Liver (tissue), 9 donors: ENCODE results near the gene TMEM255A. TPM values are rescaled to one million over a fixed set of nuclear protein-coding genes. Genes with fewer than 3 reads are reported as not detected.
A peak's percentile ranks its signal among the peaks of the same experiment; 100 is the strongest.

Experiments
- DNase-seq: peaks from one replicate; pipeline ENCODE4 v3.0.0-alpha.2; 2017; ENCODE audit warnings: low spot score
- H3K27ac ChIP-seq, 2 donors: one replicate each; pipeline ENCODE4 v1.7.0; 2013; ENCODE audit warnings: inconsistent platforms in 2 of 2, low read length in 2 of 2, control low read depth in 1 of 2, low read depth in 1 of 2, mild to moderate bottlenecking in 1 of 2
- H3K27me3 ChIP-seq, 4 donors: one replicate each; pipeline versions ENCODE4 v1.6.1 to v1.7.0; 2013; ENCODE audit warnings: low read length in 3 of 4, inconsistent platforms in 1 of 4, mild to moderate bottlenecking in 1 of 4, moderate library complexity in 1 of 4; ENCODE audit not compliant: control insufficient read depth in 4 of 4, insufficient read depth in 4 of 4
- H3K36me3 ChIP-seq, 4 donors: one replicate each; pipeline versions ENCODE4 v1.6.1 to v1.7.0; 2013; ENCODE audit warnings: low read length in 3 of 4, mild to moderate bottlenecking in 3 of 4, low read depth in 1 of 4, moderate library complexity in 1 of 4; ENCODE audit not compliant: control insufficient read depth in 4 of 4, insufficient read depth in 3 of 4
- H3K4me1 ChIP-seq, 4 donors: one replicate each; pipeline versions ENCODE4 v1.6.1 to v1.7.0; 2013; ENCODE audit warnings: low read length in 3 of 4, mild to moderate bottlenecking in 3 of 4, moderate library complexity in 1 of 4; ENCODE audit not compliant: control insufficient read depth in 4 of 4, insufficient read depth in 4 of 4
- H3K4me3 ChIP-seq, 3 donors: one replicate each; pipeline versions ENCODE4 v1.6.1 to v1.7.0; 2013; ENCODE audit warnings: low read length in 3 of 3, control low read depth in 1 of 3, low read depth in 1 of 3, mild to moderate bottlenecking in 1 of 3
- H3K9ac ChIP-seq, 2 donors: one replicate each; pipeline ENCODE4 v1.7.0; 2013; ENCODE audit warnings: low read length in 2 of 2, mild to moderate bottlenecking in 2 of 2, moderate library complexity in 2 of 2, control low read depth in 1 of 2, low read depth in 1 of 2
- H3K9me3 ChIP-seq, 4 donors: one replicate each; pipeline versions ENCODE4 v1.6.1 to v1.7.0; 2013; ENCODE audit warnings: low read length in 3 of 4; ENCODE audit not compliant: control insufficient read depth in 4 of 4
- CTCF ChIP-seq: fragments of 150-350 bp; IDR thresholded peaks from 2 replicates; pipeline ENCODE4 v1.5.1; 2017; ENCODE audit warnings: improper control_type of control experiment, low read depth, low read length; ENCODE audit not compliant: missing input control
- EGR1 ChIP-seq, 2 donors: IDR thresholded peaks; 2 replicates each; pipeline ENCODE4 v1.6.1; 2016 to 2018; ENCODE audit warnings: antibody characterized with exemption in 2 of 2, low read depth in 2 of 2
- FOXA1 ChIP-seq: IDR thresholded peaks from 2 replicates; pipeline ENCODE4 v1.6.1; 2016; ENCODE audit warnings: antibody characterized with exemption
- FOXA2 ChIP-seq: IDR thresholded peaks from 2 replicates; pipeline ENCODE4 v1.6.1; 2016; ENCODE audit warnings: antibody characterized with exemption
- GABPA ChIP-seq, 2 donors: IDR thresholded peaks in 1 of 2; conservative IDR thresholded peaks in 1 of 2; 2 replicates each; pipeline ENCODE4 v1.6.1; 2016; ENCODE audit warnings: antibody characterized with exemption in 2 of 2, mild to moderate bottlenecking in 1 of 2, moderate library complexity in 1 of 2
- HNF4A ChIP-seq, 2 donors: conservative IDR thresholded peaks; 2 replicates each; pipeline ENCODE4 v1.6.1; 2016; ENCODE audit warnings: antibody characterized with exemption in 2 of 2, mild to moderate bottlenecking in 2 of 2
- HNF4G ChIP-seq: IDR thresholded peaks from 2 replicates; pipeline ENCODE4 v1.6.1; 2016; ENCODE audit warnings: antibody characterized with exemption
- JUND ChIP-seq, 2 donors: IDR thresholded peaks; 2 replicates each; pipeline ENCODE4 v1.6.1; 2016; ENCODE audit warnings: antibody characterized with exemption in 2 of 2
- MAX ChIP-seq: IDR thresholded peaks from 2 replicates; pipeline ENCODE4 v1.6.1; 2016; ENCODE audit warnings: antibody characterized with exemption
- NR2F2 ChIP-seq: IDR thresholded peaks from 2 replicates; pipeline ENCODE4 v1.6.1; 2016; ENCODE audit warnings: antibody characterized with exemption
- REST ChIP-seq: IDR thresholded peaks from 2 replicates; pipeline ENCODE4 v1.6.1; 2016; ENCODE audit warnings: antibody characterized with exemption, mild to moderate bottlenecking
- RXRA ChIP-seq, 2 donors: IDR thresholded peaks; 2 replicates each; pipeline ENCODE4 v1.6.1; 2017 to 2018; ENCODE audit warnings: antibody characterized with exemption in 2 of 2, mild to moderate bottlenecking in 1 of 2
- SP1 ChIP-seq: IDR thresholded peaks from 2 replicates; pipeline ENCODE4 v1.6.1; 2018; ENCODE audit warnings: antibody characterized with exemption, mild to moderate bottlenecking
- TAF1 ChIP-seq: conservative IDR thresholded peaks from 2 replicates; pipeline ENCODE4 v1.6.1; 2016; ENCODE audit warnings: antibody characterized with exemption, mild to moderate bottlenecking
- YY1 ChIP-seq: IDR thresholded peaks from 2 replicates; pipeline ENCODE4 v1.6.1; 2016; ENCODE audit warnings: antibody characterized with exemption, mild to moderate bottlenecking
- ZBTB33 ChIP-seq: IDR thresholded peaks from 2 replicates; pipeline ENCODE4 v1.6.1; 2016; ENCODE audit warnings: antibody characterized with exemption
- WGBS: extraction: QIAGEN DNeasy Blood & Tissue Kit; methylation state at CpG from one replicate; pipeline ENCODE4 v1.1.7; 2013; 5-methylcytosine and 5-hydroxymethylcytosine counted together
- polyA plus RNA-seq, 2 donors: library from polyadenylated mRNA; stranded (reverse) in 1 of 2; unstranded in 1 of 2; fragments of 200-250 nt in 1 of 2; fragments of >200 nt in 1 of 2; fragmentation: Nextera tagmentation in 1 of 2; extraction: Ambion mirVana in 1 of 2; gene quantifications; one replicate each; pipeline versions ENCODE4 v1.2.1 to v1.2.3, GENCODE V29; 2013 to 2015
- total RNA-seq, 2 donors: library from RNA; depleted of rRNA; stranded (reverse); fragments of >200 nt; gene quantifications; one replicate each; pipeline ENCODE4 v1.2.3, GENCODE V29; 2014
- TF ChIP-seq, protein P1 (sequence below): IDR thresholded peaks from 2 replicates; pipeline ENCODE4 v1.6.1; 2016; ENCODE audit warnings: antibody characterized with exemption
- donor health status: healthy.
- donor health status: healthy.
- donor health status: healthy.
- donor health status: healthy.
- donor health status: healthy.

TMEM255A gene
- total and polyA plus RNA-seq, 4 donors: 0.08 TPM; not detected in 3

- peak overlapping the region; percentile 70 to 96 (median 89) for H3K4me3 ChIP-seq
- WGBS: under 1% methylated on average over 16 of the region's 16 CpGs
- TF ChIP-seq TAF1 (no peak), SP1 (no peak), YY1 (no peak), GABPA (IDR thresholded peaks at IDR 0.05 in 1 of 2, conservative IDR thresholded peaks at IDR 0.05 in 1 of 2) (no peak), MAX (no peak), NR2F2 (no peak)
- peaks cover 0 to 15% (median 4%) of the 10 kb centered on the region in 4 donors for H3K4me1 ChIP-seq
- DNase-seq: no peak
- no peaks in the 10 kb centered on the region for H3K9me3 ChIP-seq
- H3K9ac ChIP-seq: peak overlapping the region; percentile 69 to 83
- no peaks in the 10 kb centered on the region for H3K36me3 ChIP-seq
- H3K27ac ChIP-seq: peak overlapping the region; percentile 86 to 97
- peaks cover 0 to 2% (median 0%) of the 10 kb centered on the region in 4 donors for H3K27me3 ChIP-seq
Observed at GRCh38 chrX:120244395-120244734, 66.9 kb downstream of the TMEM255A start.

- WGBS: 95% methylated on average over 5 of the region's 5 CpGs
- H3K36me3 ChIP-seq: no peaks in the 10 kb centered on the region
- H3K4me3 ChIP-seq: no peak overlapping the region
- H3K27me3 ChIP-seq: peaks cover 0 to 2% (median 0%) of the 10 kb centered on the region in 4 donors
- DNase-seq: no peak
- TF ChIP-seq EGR1 (IDR thresholded peaks at IDR 0.05; ENCODE audit: low read depth in 2 of 2): no peak
- TF ChIP-seq FOXA2: no peak
- no peak for TF ChIP-seq CTCF
- TF ChIP-seq, protein P1, sequence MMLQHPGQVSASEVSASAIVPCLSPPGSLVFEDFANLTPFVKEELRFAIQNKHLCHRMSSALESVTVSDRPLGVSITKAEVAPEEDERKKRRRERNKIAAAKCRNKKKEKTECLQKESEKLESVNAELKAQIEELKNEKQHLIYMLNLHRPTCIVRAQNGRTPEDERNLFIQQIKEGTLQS: no peak
- no peak for TF ChIP-seq YY1
- no peak for TF ChIP-seq ZBTB33
- TF ChIP-seq FOXA1: no peak
- H3K4me1 ChIP-seq: peaks cover 0 to 15% (median 4%) of the 10 kb centered on the region in 4 donors
- H3K9ac ChIP-seq: no peak overlapping the region
- no peaks in the 10 kb centered on the region for H3K9me3 ChIP-seq
- H3K27ac ChIP-seq: no peak overlapping the region
Observed at GRCh38 chrX:120242813-120243212, 68.4 kb downstream of the TMEM255A start.

DNA sequence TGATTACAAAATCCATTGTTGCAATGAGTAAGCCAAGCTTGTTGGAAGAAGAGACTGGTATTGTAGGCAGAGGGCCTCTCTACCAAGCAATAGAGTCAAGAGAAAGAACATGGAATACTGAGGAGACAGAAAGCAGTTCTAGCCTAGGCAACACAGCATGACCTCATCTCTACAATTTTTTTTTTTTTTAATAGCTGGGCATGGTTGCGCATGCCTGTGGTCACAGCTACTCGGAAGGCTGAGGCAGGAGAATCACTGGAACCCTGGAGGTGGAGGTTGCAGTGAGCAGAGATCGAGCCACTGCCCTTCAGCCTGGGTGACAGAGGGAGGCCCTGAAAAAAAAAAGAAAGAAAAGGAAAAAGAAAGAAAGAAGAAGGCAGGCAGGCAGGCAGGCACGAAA, 72.3 kb downstream of the TMEM255A start:
- no peak overlapping the region for H3K27ac ChIP-seq
- H3K9me3 ChIP-seq: no peaks in the 10 kb centered on the region
- H3K4me1 ChIP-seq: peaks cover 0 to 9% (median 3%) of the 10 kb centered on the region in 4 donors
- DNase-seq: no peak
- WGBS: 98% methylated on average over 4 of the region's 4 CpGs
- no peaks in the 10 kb centered on the region for H3K36me3 ChIP-seq
- H3K27me3 ChIP-seq: no peaks in the 10 kb centered on the region
- H3K4me3 ChIP-seq: no peak overlapping the region
- H3K9ac ChIP-seq: no peak overlapping the region
- TF ChIP-seq MAX (no peak), CTCF (no peak), REST (no peak), HNF4G (no peak), GABPA (IDR thresholded peaks at IDR 0.05 in 1 of 2, conservative IDR thresholded peaks at IDR 0.05 in 1 of 2) (no peak), SP1 (no peak), HNF4A (conservative IDR thresholded peaks at IDR 0.05) (no peak), EGR1 (IDR thresholded peaks at IDR 0.05; ENCODE audit: low read depth in 2 of 2) (no peak), JUND (IDR thresholded peaks at IDR 0.05) (no peak), RXRA (IDR thresholded peaks at IDR 0.05) (no peak)
- TF ChIP-seq, protein P1: no peak
